ENCODE measurements around the gene PRKG1. TPM values are rescaled to one million over a fixed set of nuclear protein-coding genes. Genes with fewer than 3 reads are reported as not detected.
A peak's percentile ranks its signal among the peaks of the same experiment; 100 is the strongest.

Gene PRKG1
- total RNA-seq, 1 donor, result 19.5 TPM

DNA sequence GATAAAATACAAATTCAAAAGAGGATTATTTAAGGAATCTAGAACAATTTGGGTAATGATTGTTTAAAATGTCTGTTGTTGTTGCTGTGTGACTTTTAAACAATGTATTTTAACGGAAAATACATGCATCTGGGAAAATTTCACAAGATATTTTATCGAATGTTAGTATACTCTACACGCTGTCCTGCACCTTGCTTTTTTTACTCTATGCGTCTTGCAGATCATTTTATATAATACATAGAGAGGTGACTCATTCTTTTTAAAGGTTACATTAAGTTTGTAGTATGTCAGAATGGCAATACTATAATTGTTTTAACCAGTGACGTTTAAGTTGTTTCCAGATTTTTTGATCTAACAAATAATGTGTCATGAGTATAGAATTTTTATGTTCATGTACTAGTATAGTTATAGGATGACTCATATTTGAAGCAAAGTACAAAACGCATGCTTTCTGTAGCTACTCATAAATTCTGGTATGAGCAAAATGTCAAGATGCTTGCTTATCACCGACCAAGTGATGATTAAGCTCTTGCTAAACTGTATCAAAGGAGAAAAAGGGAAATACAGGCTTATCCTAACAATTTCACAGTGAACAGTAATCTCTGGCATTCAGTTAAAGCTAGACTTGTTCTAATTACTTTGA lies 1244.7 kb downstream of the PRKG1 start:
- H2AFZ ChIP-seq (ENCODE audit: low read length), result no peak overlapping the region
- H3K36me3 ChIP-seq (ENCODE audit: insufficient read depth, low read length), result peaks cover 22% of the 10 kb centered on the region
- H3K9me3 ChIP-seq (ENCODE audit: low read depth, low read length), result no peaks in the 10 kb centered on the region
- H4K20me1 ChIP-seq (ENCODE audit: insufficient read depth, low read length), result no peaks in the 10 kb centered on the region
- no peak overlapping the region for H3K4me3 ChIP-seq (ENCODE audit: insufficient read depth, low read length)
- peak overlapping the region; percentile 93 for H3K4me2 ChIP-seq (ENCODE audit: insufficient read depth, low read length)
- peaks cover 43% of the 10 kb centered on the region for H3K4me1 ChIP-seq (ENCODE audit: insufficient read depth, low read length)
- peaks cover 25% of the 10 kb centered on the region for H3K79me2 ChIP-seq (ENCODE audit: insufficient read depth, low read length)
- no peaks in the 10 kb centered on the region for H3K27me3 ChIP-seq (ENCODE audit: insufficient read depth, low read length)
- H3K27ac ChIP-seq (ENCODE audit: low read depth, low read length), result peak overlapping the region; percentile 90
- TF ChIP-seq, protein P1, sequence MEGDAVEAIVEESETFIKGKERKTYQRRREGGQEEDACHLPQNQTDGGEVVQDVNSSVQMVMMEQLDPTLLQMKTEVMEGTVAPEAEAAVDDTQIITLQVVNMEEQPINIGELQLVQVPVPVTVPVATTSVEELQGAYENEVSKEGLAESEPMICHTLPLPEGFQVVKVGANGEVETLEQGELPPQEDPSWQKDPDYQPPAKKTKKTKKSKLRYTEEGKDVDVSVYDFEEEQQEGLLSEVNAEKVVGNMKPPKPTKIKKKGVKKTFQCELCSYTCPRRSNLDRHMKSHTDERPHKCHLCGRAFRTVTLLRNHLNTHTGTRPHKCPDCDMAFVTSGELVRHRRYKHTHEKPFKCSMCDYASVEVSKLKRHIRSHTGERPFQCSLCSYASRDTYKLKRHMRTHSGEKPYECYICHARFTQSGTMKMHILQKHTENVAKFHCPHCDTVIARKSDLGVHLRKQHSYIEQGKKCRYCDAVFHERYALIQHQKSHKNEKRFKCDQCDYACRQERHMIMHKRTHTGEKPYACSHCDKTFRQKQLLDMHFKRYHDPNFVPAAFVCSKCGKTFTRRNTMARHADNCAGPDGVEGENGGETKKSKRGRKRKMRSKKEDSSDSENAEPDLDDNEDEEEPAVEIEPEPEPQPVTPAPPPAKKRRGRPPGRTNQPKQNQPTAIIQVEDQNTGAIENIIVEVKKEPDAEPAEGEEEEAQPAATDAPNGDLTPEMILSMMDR (IDR thresholded peaks at IDR 0.05; ENCODE audit: extremely low read depth, low read depth, low read length), result no peak
- DNase-seq (ENCODE audit: insufficient read length, low spot score, missing footprints), result peak; percentile 85

DNA sequence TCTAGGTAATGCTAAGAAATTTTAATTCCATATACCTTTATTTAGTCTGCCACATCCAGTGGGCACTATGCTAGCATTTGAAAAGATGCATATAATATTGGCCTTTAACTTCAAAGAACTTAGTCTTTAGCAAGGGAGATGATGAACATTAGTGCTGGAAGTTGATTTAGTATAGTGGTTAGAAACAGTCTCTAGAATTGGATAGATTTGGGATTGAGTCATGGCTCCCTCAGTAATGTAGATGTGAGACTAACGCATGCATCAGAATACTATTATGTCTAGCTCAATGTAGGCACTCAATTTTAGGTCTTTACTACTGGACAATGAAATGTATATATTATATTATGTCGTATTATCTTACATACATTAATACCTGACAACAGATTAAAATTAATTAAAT lies 1245.6 kb downstream of the PRKG1 start:
- no peaks in the 10 kb centered on the region for H3K9me3 ChIP-seq (ENCODE audit: low read depth, low read length)
- H3K4me2 ChIP-seq (ENCODE audit: insufficient read depth, low read length), result no peak overlapping the region
- DNase-seq (ENCODE audit: insufficient read length, low spot score, missing footprints), result peak; percentile 50
- peak overlapping the region; percentile 64 for H3K27ac ChIP-seq (ENCODE audit: low read depth, low read length)
- H2AFZ ChIP-seq (ENCODE audit: low read length), result no peak overlapping the region
- H3K36me3 ChIP-seq (ENCODE audit: insufficient read depth, low read length), result peaks cover 22% of the 10 kb centered on the region
- no peak overlapping the region for H3K4me3 ChIP-seq (ENCODE audit: insufficient read depth, low read length)
- TF ChIP-seq, protein P1 (IDR thresholded peaks at IDR 0.05; ENCODE audit: extremely low read depth, low read depth, low read length), result no peak
- H4K20me1 ChIP-seq (ENCODE audit: insufficient read depth, low read length), result no peaks in the 10 kb centered on the region
- H3K27me3 ChIP-seq (ENCODE audit: insufficient read depth, low read length), result no peaks in the 10 kb centered on the region
- peaks cover 17% of the 10 kb centered on the region for H3K79me2 ChIP-seq (ENCODE audit: insufficient read depth, low read length)
- H3K4me1 ChIP-seq (ENCODE audit: insufficient read depth, low read length), result peaks cover 43% of the 10 kb centered on the region

DNA sequence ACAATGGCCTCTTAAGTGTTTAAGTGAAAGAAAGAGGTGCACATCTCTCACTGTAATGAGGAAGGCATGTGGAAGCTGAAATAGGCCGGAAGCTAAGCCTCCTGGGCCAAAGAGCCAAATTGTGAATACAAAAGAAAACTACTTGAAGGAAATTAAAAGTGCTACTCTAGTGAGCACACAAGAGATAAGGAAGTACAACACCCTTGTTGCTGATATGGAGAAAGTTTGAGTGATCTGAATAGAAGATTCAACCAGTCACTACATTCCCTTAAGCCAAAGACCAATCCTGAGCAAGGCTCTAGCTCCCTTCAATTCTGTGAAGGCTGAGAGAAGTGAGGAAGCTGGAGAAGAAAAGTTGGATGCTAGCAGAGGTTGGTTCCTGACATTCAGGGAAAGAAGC lies 1248.0 kb downstream of the PRKG1 start:
- Histone ChIP-seq H3K27ac (ENCODE audit: low read depth, low read length) (no peak overlapping the region), H2AFZ (ENCODE audit: low read length) (peak overlapping the region; percentile 39), H3K4me2 (ENCODE audit: insufficient read depth, low read length) (no peak overlapping the region), H3K79me2 (ENCODE audit: insufficient read depth, low read length) (no peaks in the 10 kb centered on the region), H4K20me1 (ENCODE audit: insufficient read depth, low read length) (no peaks in the 10 kb centered on the region), H3K36me3 (ENCODE audit: insufficient read depth, low read length) (peaks cover 4% of the 10 kb centered on the region), H3K4me3 (ENCODE audit: insufficient read depth, low read length) (no peak overlapping the region), H3K27me3 (ENCODE audit: insufficient read depth, low read length) (no peaks in the 10 kb centered on the region), H3K9me3 (ENCODE audit: low read depth, low read length) (no peaks in the 10 kb centered on the region), H3K4me1 (ENCODE audit: insufficient read depth, low read length) (peaks cover 27% of the 10 kb centered on the region)
- TF ChIP-seq, protein P1 (IDR thresholded peaks at IDR 0.05; ENCODE audit: extremely low read depth, low read depth, low read length), result no peak
- DNase-seq (ENCODE audit: insufficient read length, low spot score, missing footprints), result no peak

DNA sequence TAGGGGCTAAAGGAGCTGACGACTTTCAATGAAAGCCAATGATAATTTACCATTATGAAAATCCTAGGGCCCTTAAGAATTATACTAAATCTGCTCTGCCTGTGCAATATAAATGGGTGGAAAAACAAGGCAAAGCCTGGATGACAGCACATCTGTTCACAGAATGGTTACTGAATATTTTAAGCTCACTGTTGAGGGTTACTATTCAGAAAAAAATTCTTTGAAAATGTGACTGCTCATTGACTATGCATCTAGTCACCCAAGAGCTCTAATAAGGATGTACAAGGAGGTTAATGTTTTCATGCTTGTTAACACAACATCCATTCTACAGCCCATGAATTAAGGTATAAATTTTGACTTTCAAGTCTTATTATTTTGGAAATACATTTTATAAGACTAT lies 1248.6 kb downstream of the PRKG1 start:
- Histone ChIP-seq H2AFZ (ENCODE audit: low read length) (no peak overlapping the region), H3K27ac (ENCODE audit: low read depth, low read length) (no peak overlapping the region), H3K4me3 (ENCODE audit: insufficient read depth, low read length) (no peak overlapping the region), H3K4me1 (ENCODE audit: insufficient read depth, low read length) (peaks cover 21% of the 10 kb centered on the region), H3K36me3 (ENCODE audit: insufficient read depth, low read length) (no peaks in the 10 kb centered on the region), H3K9me3 (ENCODE audit: low read depth, low read length) (no peaks in the 10 kb centered on the region), H4K20me1 (ENCODE audit: insufficient read depth, low read length) (no peaks in the 10 kb centered on the region), H3K79me2 (ENCODE audit: insufficient read depth, low read length) (no peaks in the 10 kb centered on the region), H3K27me3 (ENCODE audit: insufficient read depth, low read length) (no peaks in the 10 kb centered on the region), H3K4me2 (ENCODE audit: insufficient read depth, low read length) (no peak overlapping the region)
- no peak for DNase-seq (ENCODE audit: insufficient read length, low spot score, missing footprints)
- TF ChIP-seq, protein P1 (IDR thresholded peaks at IDR 0.05; ENCODE audit: extremely low read depth, low read depth, low read length), result no peak
